ENCODE results near the gene FAM43A.

FAM43A gene

GRCh38 chr3:194711913-194712312 is 26.2 kb downstream of the FAM43A start:
- DNase-seq: peak; percentile 93

GRCh38 chr3:194713299-194714136 is 27.8 kb downstream of the FAM43A start:
- no peak for DNase-seq

GRCh38 chr3:194714137-194714455 is 28.4 kb downstream of the FAM43A start:
- DNase-seq: no peak

- DNase-seq: no peak
These were observed 28.9 kb downstream of the FAM43A start for GRCh38 chr3:194714564-194714963.

- DNase-seq: no peak
These were observed 29.5 kb downstream of the FAM43A start for GRCh38 chr3:194715022-194715800.

GRCh38 chr3:194718079-194718478 is 32.4 kb downstream of the FAM43A start:
- no peak for DNase-seq

GRCh38 chr3:194720048-194720447 is 34.4 kb downstream of the FAM43A start:
- no peak for DNase-seq

GRCh38 chr3:194723846-194724618 is 38.3 kb downstream of the FAM43A start:
- DNase-seq: no peak

GRCh38 chr3:194725346-194725745 is 39.7 kb downstream of the FAM43A start:
- DNase-seq: no peak

- DNase-seq: no peak
These were observed 41.9 kb downstream of the FAM43A start for GRCh38 chr3:194727435-194728128.

- DNase-seq: no peak
These were observed 43.3 kb downstream of the FAM43A start for GRCh38 chr3:194728986-194729385.

GRCh38 chr3:194730365-194730764 is 44.7 kb downstream of the FAM43A start:
- DNase-seq: no peak

GRCh38 chr3:194731506-194732073 is 45.9 kb downstream of the FAM43A start:
- DNase-seq: no peak

- no peak for DNase-seq
These were observed 46.9 kb downstream of the FAM43A start for GRCh38 chr3:194732617-194733016.

- no peak for DNase-seq
These were observed 50.7 kb downstream of the FAM43A start for GRCh38 chr3:194736277-194736895.

GRCh38 chr3:194736896-194737600 is 51.4 kb downstream of the FAM43A start:
- no peak for DNase-seq

Measured in fibroblast of upper back skin (primary cell).